ENCODE results near the gene RRP8.

The RRP8 gene

DNA sequence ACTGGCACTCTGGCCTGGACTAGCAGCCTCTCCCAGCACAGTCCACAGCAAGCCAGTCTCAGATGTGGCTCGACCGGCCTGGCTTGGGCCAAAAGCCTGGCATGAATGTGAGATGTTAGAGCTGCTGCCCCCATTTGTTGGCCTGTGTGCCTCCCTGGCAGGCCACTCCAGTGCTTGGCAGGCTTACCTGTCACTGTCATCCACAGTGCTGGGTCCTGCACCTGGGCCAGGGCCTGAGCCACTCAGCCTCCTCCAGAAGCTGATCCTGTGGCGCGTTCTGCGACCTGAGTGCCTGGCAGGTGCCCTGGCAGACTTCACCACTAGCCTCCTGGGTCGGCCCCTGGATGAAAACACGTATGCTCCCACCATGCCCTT is 36.1 kb downstream of the RRP8 start:
- no peak for DNase-seq (ENCODE audit: insufficient read length, low spot score)
- TF ChIP-seq, protein P1, sequence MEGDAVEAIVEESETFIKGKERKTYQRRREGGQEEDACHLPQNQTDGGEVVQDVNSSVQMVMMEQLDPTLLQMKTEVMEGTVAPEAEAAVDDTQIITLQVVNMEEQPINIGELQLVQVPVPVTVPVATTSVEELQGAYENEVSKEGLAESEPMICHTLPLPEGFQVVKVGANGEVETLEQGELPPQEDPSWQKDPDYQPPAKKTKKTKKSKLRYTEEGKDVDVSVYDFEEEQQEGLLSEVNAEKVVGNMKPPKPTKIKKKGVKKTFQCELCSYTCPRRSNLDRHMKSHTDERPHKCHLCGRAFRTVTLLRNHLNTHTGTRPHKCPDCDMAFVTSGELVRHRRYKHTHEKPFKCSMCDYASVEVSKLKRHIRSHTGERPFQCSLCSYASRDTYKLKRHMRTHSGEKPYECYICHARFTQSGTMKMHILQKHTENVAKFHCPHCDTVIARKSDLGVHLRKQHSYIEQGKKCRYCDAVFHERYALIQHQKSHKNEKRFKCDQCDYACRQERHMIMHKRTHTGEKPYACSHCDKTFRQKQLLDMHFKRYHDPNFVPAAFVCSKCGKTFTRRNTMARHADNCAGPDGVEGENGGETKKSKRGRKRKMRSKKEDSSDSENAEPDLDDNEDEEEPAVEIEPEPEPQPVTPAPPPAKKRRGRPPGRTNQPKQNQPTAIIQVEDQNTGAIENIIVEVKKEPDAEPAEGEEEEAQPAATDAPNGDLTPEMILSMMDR (IDR thresholded peaks at IDR 0.05; ENCODE audit: insufficient read depth, missing control alignments), result no peak
- no peak for FAIRE-seq

DNA sequence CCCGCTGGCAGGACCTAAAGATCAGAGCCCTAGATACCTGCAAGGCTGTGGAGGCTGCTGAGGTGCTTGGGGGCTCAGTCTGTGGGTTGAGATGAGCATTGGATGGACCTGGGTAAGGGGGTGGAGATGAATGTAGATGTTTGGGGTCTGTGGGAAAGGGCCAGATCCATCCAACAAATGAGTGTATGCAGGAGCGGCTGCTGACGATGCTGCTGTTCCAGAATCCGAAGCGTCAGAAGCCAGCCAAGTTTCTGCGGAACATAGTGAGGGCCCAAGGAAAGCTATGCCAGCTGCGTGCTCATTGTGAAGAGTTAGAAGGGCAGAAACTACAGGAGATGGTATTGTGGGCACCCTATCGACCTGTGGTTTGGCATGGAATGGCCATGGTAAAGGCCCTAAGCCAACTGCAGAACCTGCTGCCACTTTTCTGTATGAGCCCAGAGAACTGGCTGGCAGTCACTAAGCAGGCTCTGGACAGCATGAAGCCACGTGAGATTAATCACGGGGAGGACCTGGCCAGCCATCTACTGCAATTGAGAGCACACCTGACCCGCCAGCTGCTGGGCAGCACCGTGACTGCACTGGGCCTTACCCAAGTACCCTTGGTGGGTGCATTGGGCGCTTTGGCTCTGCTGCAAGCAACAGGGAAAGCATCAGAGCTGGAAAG is 36.6 kb downstream of the RRP8 start:
- TF ChIP-seq, protein P1 (IDR thresholded peaks at IDR 0.05; ENCODE audit: insufficient read depth, missing control alignments), result no peak
- no peak for DNase-seq (ENCODE audit: insufficient read length, low spot score)
- no peak for FAIRE-seq

DNA sequence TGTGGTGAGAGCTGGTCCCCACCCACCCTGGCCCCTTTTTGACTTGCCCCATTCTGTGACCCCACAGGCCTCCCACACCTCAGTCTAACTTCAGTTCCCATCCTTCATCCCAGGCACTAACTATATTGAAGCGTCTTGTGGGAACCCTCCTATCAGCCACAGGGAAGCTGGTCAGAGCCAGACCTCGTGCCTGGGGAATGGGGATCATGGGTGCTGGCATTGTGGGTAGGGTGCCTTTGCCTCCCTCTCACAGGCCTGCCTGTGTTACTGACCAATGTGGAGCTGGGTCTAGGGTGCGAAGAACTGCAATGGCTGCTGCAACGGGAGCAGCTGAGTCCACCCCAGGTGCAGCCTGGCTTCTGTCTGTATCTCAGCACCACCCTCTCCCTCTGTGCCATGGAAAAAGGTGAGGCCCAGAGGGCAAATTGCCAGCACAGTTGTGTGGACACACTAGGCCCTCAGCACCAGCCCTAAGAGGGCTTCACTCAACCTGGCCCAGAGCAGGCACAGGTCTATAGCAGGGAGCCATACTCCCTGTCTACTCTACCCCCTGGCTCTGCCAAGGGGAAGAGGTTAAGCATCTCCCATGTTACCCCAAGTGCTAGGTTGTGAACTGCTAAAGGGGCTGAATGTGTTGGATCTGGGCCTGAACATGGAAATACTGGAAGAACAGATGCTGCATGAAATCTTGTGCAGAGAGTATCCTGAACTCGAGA is 37.3 kb downstream of the RRP8 start:
- TF ChIP-seq, protein P1 (IDR thresholded peaks at IDR 0.05; ENCODE audit: insufficient read depth, missing control alignments), result no peak
- DNase-seq (ENCODE audit: insufficient read length, low spot score), result no peak
- FAIRE-seq, result no peak

DNA sequence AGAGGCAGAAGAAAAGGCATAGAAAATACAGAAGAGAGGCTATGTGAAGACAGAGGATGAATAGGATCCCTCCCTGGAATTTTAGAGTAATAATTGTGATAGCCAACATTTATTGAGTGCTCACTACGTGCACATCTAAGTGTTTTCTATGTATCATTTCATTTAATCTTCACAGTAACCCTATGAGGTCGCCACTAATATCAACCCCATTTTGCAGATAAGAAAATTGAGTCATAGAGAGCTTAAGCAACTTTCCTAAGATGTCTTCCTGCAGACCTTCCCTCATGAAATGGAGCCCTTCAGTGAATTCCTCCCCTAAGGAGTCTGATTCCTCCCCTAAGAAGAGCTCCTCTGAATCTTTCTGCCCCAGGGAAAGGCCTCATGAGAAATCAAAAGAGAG is 38.1 kb downstream of the RRP8 start:
- FAIRE-seq (no peak), DNase-seq (ENCODE audit: insufficient read length, low spot score) (no peak)
- TF ChIP-seq, protein P1 (IDR thresholded peaks at IDR 0.05; ENCODE audit: insufficient read depth, missing control alignments), result no peak

DNA sequence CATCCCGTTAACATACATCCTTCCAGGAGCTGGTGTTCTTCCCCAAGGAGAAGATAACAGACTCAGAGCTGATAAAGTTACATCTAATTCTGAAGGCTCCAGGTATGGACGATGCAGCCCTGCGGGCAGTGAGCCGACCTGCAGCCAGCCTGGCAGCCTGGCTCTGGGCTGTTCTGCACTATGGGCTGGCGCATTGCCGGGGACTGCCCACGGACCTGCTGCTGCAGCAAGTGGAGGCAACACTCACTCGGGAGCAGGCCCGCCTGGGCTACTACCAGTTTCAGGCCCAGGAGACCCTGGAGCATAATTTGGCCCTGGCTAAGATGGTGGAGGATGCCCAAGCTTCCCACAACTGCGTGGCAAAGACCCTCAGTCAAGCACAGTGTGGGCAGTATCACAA is 39.7 kb downstream of the RRP8 start:
- DNase-seq (ENCODE audit: insufficient read length, low spot score), result no peak
- no peak for FAIRE-seq
- TF ChIP-seq, protein P1 (IDR thresholded peaks at IDR 0.05; ENCODE audit: insufficient read depth, missing control alignments), result no peak

DNA sequence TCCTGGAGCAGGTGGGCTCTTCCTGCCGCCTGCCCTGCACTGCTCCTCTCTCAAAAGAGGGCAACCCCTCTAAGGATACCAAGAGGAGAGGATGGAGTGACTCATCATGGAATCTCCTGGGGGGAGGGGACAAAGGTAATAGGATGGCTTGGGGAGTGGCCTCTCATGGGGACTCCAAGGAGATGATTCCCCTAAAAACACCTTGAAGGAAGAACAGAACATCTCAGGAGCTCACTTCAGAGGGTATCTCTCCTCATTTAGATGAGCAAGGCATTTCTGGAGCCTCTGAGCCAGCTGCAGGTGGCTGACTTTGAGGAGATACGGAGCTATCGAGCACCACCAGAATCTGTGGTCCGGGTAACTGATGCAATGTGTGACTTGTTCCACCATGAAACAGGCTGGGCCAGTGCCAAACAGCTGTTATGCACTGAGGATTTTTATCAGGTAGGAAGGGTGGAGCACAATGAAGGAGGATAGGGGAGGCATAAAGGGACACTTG is 40.2 kb downstream of the RRP8 start:
- no peak for DNase-seq (ENCODE audit: insufficient read length, low spot score)
- TF ChIP-seq, protein P1 (IDR thresholded peaks at IDR 0.05; ENCODE audit: insufficient read depth, missing control alignments), result no peak
- no peak for FAIRE-seq

DNA sequence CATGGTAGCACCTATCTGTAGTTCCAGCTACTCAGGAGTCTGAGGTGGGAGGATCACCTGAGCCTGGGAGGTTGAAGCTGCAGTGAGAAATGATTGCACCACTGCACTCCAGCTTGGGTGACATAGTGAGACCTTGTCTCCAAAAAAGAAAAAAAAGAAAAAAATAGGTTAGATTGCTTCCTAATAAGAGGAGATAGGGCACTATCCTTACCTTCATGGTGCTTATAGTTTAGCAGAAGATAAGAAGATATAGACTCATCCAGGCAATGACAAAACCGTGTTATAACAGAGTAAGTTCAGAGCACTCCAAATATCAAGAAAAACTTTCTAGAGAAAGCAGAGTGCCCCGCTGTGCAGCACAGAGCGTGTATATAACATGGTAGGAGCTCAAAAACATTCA is 42.1 kb downstream of the RRP8 start:
- FAIRE-seq (no peak), DNase-seq (ENCODE audit: insufficient read length, low spot score) (no peak)
- TF ChIP-seq, protein P1 (IDR thresholded peaks at IDR 0.05; ENCODE audit: insufficient read depth, missing control alignments), result no peak
